A673 (cell line): ENCODE measurements around the gene ASPSCR1. TPM values are rescaled to one million over a fixed set of nuclear protein-coding genes. Genes with fewer than 3 reads are reported as not detected.

Source experiments
- BruUV-seq: library from RNA; stranded (reverse); fragments of 400-500 nt; replicated peaks from 2 replicates; lab custom pipeline; 2021; lab: Mats Ljungman, UMichigan
- CTCF ChIA-PET: fragments of 300-600 bp; sonication (Branson Sonifier 250); formaldehyde crosslinking; loops from one replicate; lab custom pipeline; 2022; ENCODE audit warnings: antibody characterized with exemption; lab: Charles Lee
- POLR2A ChIA-PET: fragments of 300-600 bp; sonication (Branson Sonifier 250); formaldehyde crosslinking; loops from one replicate; lab custom pipeline; 2022; ENCODE audit warnings: antibody characterized with exemption; ENCODE audit not compliant: low non-redundant PET; lab: Charles Lee
- DNase-seq: peaks from one replicate; pipeline ENCODE4 v3.0.0-alpha.2; 2015; ENCODE audit warnings: low spot score
- H3K27ac ChIP-seq: fragments of 200-600 bp; sonication (generic); 2 replicates; pipeline ENCODE4 v1.5.1; 2016; ENCODE audit warnings: mixed run types, low read depth, mild to moderate bottlenecking, mixed read lengths, antibody characterized with exemption, low read length; ENCODE audit not compliant: poor library complexity, severe bottlenecking
- H3K27me3 ChIP-seq: fragments of 200-600 bp; sonication (generic); replicated peaks from 2 replicates; pipeline ENCODE4 v1.6.1; 2017; ENCODE audit warnings: mixed run types, low read depth, mild to moderate bottlenecking, mixed read lengths, antibody characterized with exemption, low read length; ENCODE audit not compliant: insufficient read depth, poor library complexity
- H3K36me3 ChIP-seq: fragments of 200-600 bp; sonication (generic); 2 replicates; pipeline ENCODE4 v1.6.1; 2016; ENCODE audit warnings: mixed run types, mild to moderate bottlenecking, mixed read lengths, antibody characterized with exemption, low read length; ENCODE audit not compliant: insufficient read depth, poor library complexity, severe bottlenecking
- H3K4me1 ChIP-seq: fragments of 200-600 bp; sonication (generic); 2 replicates; pipeline ENCODE4 v1.6.1; 2017; ENCODE audit warnings: mixed run types, mild to moderate bottlenecking, mixed read lengths, antibody characterized with exemption, low read length; ENCODE audit not compliant: insufficient read depth, poor library complexity, severe bottlenecking
- H3K4me3 ChIP-seq: fragments of 200-600 bp; sonication (generic); 2 replicates; pipeline ENCODE4 v1.5.1; 2016; ENCODE audit warnings: low read depth, mixed run types, mild to moderate bottlenecking, mixed read lengths, low read length; ENCODE audit not compliant: poor library complexity, severe bottlenecking
- H3K9me3 ChIP-seq: fragments of 200-600 bp; sonication (generic); 2 replicates; pipeline ENCODE4 v1.6.1; 2016; ENCODE audit warnings: mixed run types, low read depth, mild to moderate bottlenecking, mixed read lengths, antibody characterized with exemption, low read length; ENCODE audit not compliant: poor library complexity, severe bottlenecking
- EZH2 ChIP-seq: fragments of 200-600 bp; sonication (generic); IDR thresholded peaks from 2 replicates; pipeline ENCODE4 v1.6.1; 2017; ENCODE audit warnings: borderline replicate concordance, low read depth, mild to moderate bottlenecking, mixed read lengths, antibody characterized with exemption, low read length; ENCODE audit not compliant: poor library complexity, severe bottlenecking
- intact Hi-C: fragments of 100-400 bp; cut with micrococcal nuclease; formaldehyde crosslinking; loops from one replicate; pipeline ENCODE4 v1.10.0; 2022; ENCODE audit not compliant: unreplicated experiment
- total RNA-seq: library from RNA; stranded (reverse); gene quantifications from 2 replicates; pipeline ENCODE4 v1.2.3, GENCODE V29; 2021
- TF ChIP-seq, protein P1 (sequence below): fragments of 300-800, 200-600 bp; sonication (generic); conservative IDR thresholded peaks from 2 replicates; pipeline ENCODE4 v1.5.1; 2017; ENCODE audit warnings: low read depth, mild to moderate bottlenecking, antibody characterized with exemption, low read length, moderate library complexity, mixed read lengths

Gene ASPSCR1
- total RNA-seq, 1 experiment from 2014 or later: 46.2 TPM

DNA sequence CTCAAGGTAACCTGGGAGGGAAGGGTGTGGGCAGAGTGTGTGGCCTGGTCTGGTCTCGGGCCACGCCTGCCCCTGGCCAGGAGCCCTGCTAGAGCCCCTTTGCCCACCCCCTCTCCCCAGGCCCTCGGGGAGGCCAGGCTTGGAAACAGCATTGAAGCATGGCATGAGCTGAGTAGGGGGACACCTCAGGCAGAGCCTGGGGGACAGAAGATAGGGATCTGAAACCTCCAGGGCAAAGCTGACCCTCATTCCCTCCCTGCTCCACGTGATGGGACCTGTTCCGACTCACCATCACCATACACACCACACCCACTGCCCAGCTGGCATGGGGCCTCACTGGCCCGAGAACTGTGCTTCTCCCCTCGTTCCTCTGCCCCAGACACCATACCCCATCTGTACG, 71.7 kb downstream of the ASPSCR1 start:
- TF ChIP-seq, protein P1, sequence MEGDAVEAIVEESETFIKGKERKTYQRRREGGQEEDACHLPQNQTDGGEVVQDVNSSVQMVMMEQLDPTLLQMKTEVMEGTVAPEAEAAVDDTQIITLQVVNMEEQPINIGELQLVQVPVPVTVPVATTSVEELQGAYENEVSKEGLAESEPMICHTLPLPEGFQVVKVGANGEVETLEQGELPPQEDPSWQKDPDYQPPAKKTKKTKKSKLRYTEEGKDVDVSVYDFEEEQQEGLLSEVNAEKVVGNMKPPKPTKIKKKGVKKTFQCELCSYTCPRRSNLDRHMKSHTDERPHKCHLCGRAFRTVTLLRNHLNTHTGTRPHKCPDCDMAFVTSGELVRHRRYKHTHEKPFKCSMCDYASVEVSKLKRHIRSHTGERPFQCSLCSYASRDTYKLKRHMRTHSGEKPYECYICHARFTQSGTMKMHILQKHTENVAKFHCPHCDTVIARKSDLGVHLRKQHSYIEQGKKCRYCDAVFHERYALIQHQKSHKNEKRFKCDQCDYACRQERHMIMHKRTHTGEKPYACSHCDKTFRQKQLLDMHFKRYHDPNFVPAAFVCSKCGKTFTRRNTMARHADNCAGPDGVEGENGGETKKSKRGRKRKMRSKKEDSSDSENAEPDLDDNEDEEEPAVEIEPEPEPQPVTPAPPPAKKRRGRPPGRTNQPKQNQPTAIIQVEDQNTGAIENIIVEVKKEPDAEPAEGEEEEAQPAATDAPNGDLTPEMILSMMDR: no peak
- no peak for TF ChIP-seq EZH2
- no peaks in the 10 kb centered on the region for H3K27me3 ChIP-seq
- no peaks in the 10 kb centered on the region for H3K9me3 ChIP-seq
- H3K4me1 ChIP-seq: peaks cover 9% of the 10 kb centered on the region
- H3K4me3 ChIP-seq: no peak overlapping the region
- peaks cover 25% of the 10 kb centered on the region for H3K36me3 ChIP-seq
- intact Hi-C loops: no loop called here
- DNase-seq: no peak
- no peak overlapping the region for H3K27ac ChIP-seq
- no TSS peak for BruUV-seq
- CTCF ChIA-PET: no interaction called here
- POLR2A ChIA-PET: no interaction called here

DNA sequence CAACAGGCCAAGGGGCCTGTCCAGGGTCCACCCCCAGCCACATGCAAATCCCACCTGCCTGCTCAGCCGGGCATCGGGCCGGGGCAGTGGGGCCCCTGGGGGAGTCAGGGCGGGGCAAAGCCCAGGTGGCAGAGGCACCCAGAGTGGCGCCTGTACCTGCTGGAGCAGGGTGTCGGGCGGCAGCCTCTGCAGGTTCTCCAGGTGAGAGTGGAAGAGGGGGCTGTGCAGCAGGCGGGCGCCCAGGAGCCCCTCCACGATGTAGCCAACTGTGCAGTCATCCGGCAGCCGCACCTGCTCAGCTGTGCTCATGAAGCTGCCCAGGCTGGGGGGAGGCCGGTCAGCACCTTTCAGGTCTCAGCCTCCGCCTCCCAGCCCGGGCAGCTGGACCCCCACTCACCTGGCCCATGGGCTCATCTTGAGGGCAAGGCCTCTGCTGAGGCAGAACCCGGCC, 72.1 kb downstream of the ASPSCR1 start:
- no peak for TF ChIP-seq EZH2
- TF ChIP-seq, protein P1: no peak
- H3K9me3 ChIP-seq: no peaks in the 10 kb centered on the region
- no peak overlapping the region for H3K4me3 ChIP-seq
- no TSS peak for BruUV-seq
- no peak overlapping the region for H3K27ac ChIP-seq
- no peaks in the 10 kb centered on the region for H3K27me3 ChIP-seq
- H3K36me3 ChIP-seq: peaks cover 28% of the 10 kb centered on the region
- no peak for DNase-seq
- H3K4me1 ChIP-seq: peaks cover 9% of the 10 kb centered on the region
- ChIA-PET POLR2A (interaction anchor here (0.6 kb wide), 1 partner anchor 215 kb away, joined by 3 read pairs; the partner anchor contains the start of gene PPP1R27), CTCF (interaction anchor here (1.7 kb wide), 1 partner anchor 12 kb away, joined by 5 read pairs; the partner anchor contains the start of gene DCXR)
- intact Hi-C loops: no loop called here

DNA sequence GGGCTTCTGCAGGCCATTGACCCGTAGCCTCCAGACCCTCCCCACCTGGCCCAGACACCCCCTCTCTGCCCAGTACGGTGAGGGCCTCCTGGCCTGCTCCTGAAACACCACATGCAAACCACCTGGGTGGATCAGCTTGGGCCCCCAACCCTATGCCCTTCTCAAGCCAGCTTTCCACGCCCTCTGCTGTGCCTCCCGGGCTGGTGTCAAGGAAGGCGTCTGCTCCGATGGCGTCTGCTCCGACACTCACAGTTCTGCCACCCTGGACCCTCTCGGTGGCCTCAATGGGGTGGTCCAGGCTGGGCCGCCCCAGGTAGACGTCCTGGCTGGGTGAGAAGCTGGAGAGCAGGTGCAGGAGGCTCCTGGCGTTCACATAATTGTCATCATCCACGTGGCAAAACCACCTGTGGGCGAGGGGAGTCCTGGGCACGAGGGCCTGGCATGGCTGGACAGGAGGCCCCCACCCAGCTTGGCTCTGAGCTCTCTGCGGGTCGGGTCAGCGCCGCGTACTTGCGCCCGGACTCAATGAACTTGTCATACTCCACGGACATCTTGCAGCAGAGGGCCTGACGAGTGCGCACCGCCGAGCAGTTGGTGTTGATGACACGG, 72.8 kb downstream of the ASPSCR1 start:
- TSS peak; percentile 56 for BruUV-seq
- no peak for DNase-seq
- H3K9me3 ChIP-seq: no peaks in the 10 kb centered on the region
- no peak overlapping the region for H3K27ac ChIP-seq
- TF ChIP-seq EZH2: no peak
- TF ChIP-seq, protein P1: no peak
- ChIA-PET CTCF (interaction anchor here (1.7 kb wide), 1 partner anchor 13 kb away, joined by 5 read pairs; the partner anchor contains the start of gene DCXR), POLR2A (interaction anchor here (0.6 kb wide), 1 partner anchor 215 kb away, joined by 3 read pairs; the partner anchor contains the start of gene PPP1R27)
- peaks cover 35% of the 10 kb centered on the region for H3K36me3 ChIP-seq
- peak overlapping the region; percentile 96 for H3K4me3 ChIP-seq
- H3K4me1 ChIP-seq: peaks cover 9% of the 10 kb centered on the region
- no peaks in the 10 kb centered on the region for H3K27me3 ChIP-seq
- intact Hi-C loops: no loop called here
